Bone marrow (tissue), 2 donors: Measurements from ENCODE around the gene RBCK1.

Experiments used
- DNase-seq, 2 donors: peaks; one replicate each; lab custom pipeline; 2025; lab: John Stamatoyannopoulos, UW

The RBCK1 gene

GRCh38 chr20:407953-408842 is at the start of gene RBCK1:
RBCK1 (plus strand) TSS chr20:408299; CDS start chr20:408758, 459 bp downstream.
- peak; percentile 84 to 90 for DNase-seq

GRCh38 chr20:358891-359555 is 49.1 kb upstream of the RBCK1 start:
- DNase-seq, result no peak

- no peak for DNase-seq
Measured at GRCh38 chr20:361561-361960, 46.5 kb upstream of the RBCK1 start.

GRCh38 chr20:362271-363254 is 45.5 kb upstream of the RBCK1 start:
- peak; percentile 45 to 58 for DNase-seq

- DNase-seq, result no peak
Measured at GRCh38 chr20:363319-364078, 44.6 kb upstream of the RBCK1 start.

GRCh38 chr20:364905-365794 is 42.9 kb upstream of the RBCK1 start:
- no peak for DNase-seq

GRCh38 chr20:366041-366718 is 41.9 kb upstream of the RBCK1 start:
- DNase-seq, result no peak

- DNase-seq, result no peak
Measured at GRCh38 chr20:366719-367485, 41.2 kb upstream of the RBCK1 start.

GRCh38 chr20:367486-367887 is 40.6 kb upstream of the RBCK1 start:
- DNase-seq, result no peak

GRCh38 chr20:368915-369314 is 39.2 kb upstream of the RBCK1 start:
- no peak for DNase-seq

GRCh38 chr20:370151-370600 is 37.9 kb upstream of the RBCK1 start:
- no peak for DNase-seq

- no peak for DNase-seq
Measured at GRCh38 chr20:370977-371754, 36.9 kb upstream of the RBCK1 start.

- peak in 1 of 2 donors; percentile 35 for DNase-seq
Measured at GRCh38 chr20:371755-372542, 36.1 kb upstream of the RBCK1 start.

- DNase-seq, result peak in 1 of 2 donors; percentile 14
Measured at GRCh38 chr20:372543-373082, 35.5 kb upstream of the RBCK1 start.

GRCh38 chr20:373171-373890 is 34.8 kb upstream of the RBCK1 start:
- DNase-seq, result peak; percentile 24 to 57

- no peak for DNase-seq
Measured at GRCh38 chr20:375265-375889, 32.7 kb upstream of the RBCK1 start.
